Measurements from ENCODE around the gene LRRN4. TPM values are rescaled to one million over a fixed set of nuclear protein-coding genes. Genes with fewer than 3 reads are reported as not detected.

The LRRN4 gene
- total and polyA plus RNA-seq, 2 donors = 0.58 TPM; not detected in 1

- no peaks in the 10 kb centered on the region for H3K4me1 ChIP-seq (ENCODE audit: insufficient read depth)
- no peaks in the 10 kb centered on the region for H3K36me3 ChIP-seq (ENCODE audit: insufficient read depth)
- WGBS = 10% methylated on average over 4 of the region's 4 CpGs
- peak overlapping the region; percentile 97 for H3K4me3 ChIP-seq (ENCODE audit: low read depth, low read length)
- DNase-seq (ENCODE audit: extremely low spot score) = no peak
- no peak overlapping the region for H3K27ac ChIP-seq (ENCODE audit: low read depth)
Observed at GRCh38 chr20:6007094-6007528, 46.7 kb downstream of the LRRN4 start.

DNA sequence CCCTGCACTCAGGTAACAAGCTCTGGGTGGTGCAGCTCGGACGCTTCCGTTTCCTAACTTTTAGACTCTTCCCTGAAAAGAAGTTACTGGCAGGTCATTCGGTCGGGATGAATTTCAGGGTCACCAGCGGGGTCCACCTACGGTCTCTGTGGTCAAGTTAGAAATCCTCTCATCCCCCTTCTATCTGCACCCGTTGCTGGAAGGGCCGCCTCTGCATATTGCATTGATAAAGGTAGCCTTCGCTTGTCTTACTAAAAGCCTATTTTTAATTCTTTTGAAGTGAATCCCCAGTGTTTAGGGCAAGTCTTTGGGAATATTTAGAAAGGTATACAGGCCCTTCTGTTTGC lies 47.3 kb downstream of the LRRN4 start:
- under 1% methylated on average over 10 of the region's 10 CpGs for WGBS
- Histone ChIP-seq H3K27ac (ENCODE audit: low read depth) (no peak overlapping the region), H3K4me1 (ENCODE audit: insufficient read depth) (no peaks in the 10 kb centered on the region), H3K4me3 (ENCODE audit: low read depth, low read length) (peak overlapping the region; percentile 97), H3K36me3 (ENCODE audit: insufficient read depth) (no peaks in the 10 kb centered on the region)
- DNase-seq (ENCODE audit: extremely low spot score) = no peak

DNA sequence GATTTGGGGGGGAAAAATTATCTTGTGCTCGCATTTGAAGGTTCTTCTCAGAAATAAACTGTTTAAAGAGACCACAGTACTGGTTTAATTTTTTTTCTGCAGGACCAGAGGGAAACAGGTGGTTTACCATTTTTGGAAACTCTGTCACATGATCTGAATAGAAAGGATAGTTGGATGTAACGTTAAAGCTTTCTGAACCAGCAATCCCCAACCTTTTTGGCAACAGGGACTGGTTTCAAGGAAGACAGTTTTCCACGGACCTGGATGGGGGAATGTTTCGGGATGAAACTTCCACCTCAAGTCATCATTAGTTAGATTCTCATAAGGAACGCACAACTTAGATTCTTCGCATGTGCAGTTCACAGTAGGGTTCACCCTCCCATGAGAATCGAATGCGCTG lies 53.0 kb downstream of the LRRN4 start:
- Histone ChIP-seq H3K4me3 (ENCODE audit: low read depth, low read length) (no peak overlapping the region), H3K27ac (ENCODE audit: low read depth) (no peak overlapping the region), H3K36me3 (ENCODE audit: insufficient read depth) (no peaks in the 10 kb centered on the region), H3K4me1 (ENCODE audit: insufficient read depth) (no peaks in the 10 kb centered on the region)
- 80% methylated on average over 8 of the region's 8 CpGs for WGBS
- DNase-seq (ENCODE audit: extremely low spot score) = no peak

DNA sequence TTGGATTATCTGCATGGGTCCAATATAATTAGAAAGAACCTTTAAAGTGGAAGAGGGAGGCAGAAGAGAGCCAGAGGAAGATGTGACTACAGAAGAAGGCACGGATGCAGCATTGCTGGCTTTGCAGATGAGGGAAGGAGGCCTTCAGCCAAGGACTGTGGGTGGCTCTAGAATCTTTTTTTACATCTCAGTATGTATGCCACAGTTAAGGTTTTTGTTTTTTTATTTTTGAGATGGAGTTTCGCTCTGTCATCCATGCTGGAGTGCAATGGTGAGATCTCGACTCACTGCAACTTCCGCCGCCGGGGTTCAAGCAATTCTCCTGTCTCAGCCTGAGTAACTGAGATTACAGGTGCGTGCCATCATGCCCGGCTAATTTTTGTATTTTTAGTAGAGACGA lies 54.1 kb downstream of the LRRN4 start:
- H3K4me3 ChIP-seq (ENCODE audit: low read depth, low read length) = no peak overlapping the region
- H3K4me1 ChIP-seq (ENCODE audit: insufficient read depth) = no peaks in the 10 kb centered on the region
- H3K27ac ChIP-seq (ENCODE audit: low read depth) = no peak overlapping the region
- no peak for DNase-seq (ENCODE audit: extremely low spot score)
- 95% methylated on average over 9 of the region's 9 CpGs for WGBS
- H3K36me3 ChIP-seq (ENCODE audit: insufficient read depth) = no peaks in the 10 kb centered on the region

DNA sequence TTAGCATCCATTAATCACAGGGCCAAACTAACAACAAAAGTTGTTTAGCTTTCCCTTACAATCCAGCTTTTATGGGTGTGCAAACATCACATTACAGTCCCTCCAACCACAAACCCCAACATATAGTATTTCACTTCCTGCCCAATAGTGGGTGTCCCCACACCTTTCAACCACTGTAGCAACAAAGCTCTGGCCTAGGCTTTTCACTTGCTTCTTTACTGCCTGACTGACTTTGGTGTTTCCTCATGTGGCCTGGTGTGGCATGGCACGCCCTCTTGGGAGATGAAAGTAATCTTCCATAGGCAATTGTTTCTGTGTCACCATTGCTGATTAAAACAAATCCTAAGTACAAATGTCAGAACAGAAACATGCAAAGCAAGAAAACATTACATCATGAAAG lies 57.1 kb downstream of the LRRN4 start:
- DNase-seq (ENCODE audit: extremely low spot score) = no peak
- 82% methylated on average over 1 of the region's 1 CpG for WGBS
- Histone ChIP-seq H3K27ac (ENCODE audit: low read depth) (no peak overlapping the region), H3K36me3 (ENCODE audit: insufficient read depth) (no peaks in the 10 kb centered on the region), H3K4me1 (ENCODE audit: insufficient read depth) (no peaks in the 10 kb centered on the region), H3K4me3 (ENCODE audit: low read depth, low read length) (no peak overlapping the region)

GRCh38 chr20:5991623-5992441 lies 62.0 kb downstream of the LRRN4 start:
- H3K27ac ChIP-seq (ENCODE audit: low read depth) = no peak overlapping the region
- no peak for DNase-seq (ENCODE audit: extremely low spot score)
- H3K4me3 ChIP-seq (ENCODE audit: low read depth, low read length) = no peak overlapping the region
- H3K4me1 ChIP-seq (ENCODE audit: insufficient read depth) = no peaks in the 10 kb centered on the region
- H3K36me3 ChIP-seq (ENCODE audit: insufficient read depth) = no peaks in the 10 kb centered on the region
- WGBS = 69% methylated on average over 2 of the region's 2 CpGs

DNA sequence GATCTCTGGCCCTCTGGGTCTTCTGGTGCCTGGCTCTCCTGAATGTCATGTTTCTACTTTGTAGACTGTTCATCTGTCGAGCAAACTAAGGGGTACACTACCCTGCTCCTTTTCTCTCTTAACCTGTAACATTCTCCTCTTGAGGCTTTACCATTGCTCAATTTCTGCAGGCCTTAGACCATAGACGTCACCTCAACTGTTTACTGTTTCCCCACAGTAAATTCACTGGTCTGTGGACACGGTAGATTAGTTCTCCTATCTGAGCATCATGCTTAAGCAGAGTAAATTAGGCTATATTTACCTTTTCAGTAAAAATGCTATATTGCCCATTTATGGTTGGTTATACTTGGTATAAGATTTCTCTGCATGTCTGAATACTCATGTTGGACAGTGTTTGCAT lies 62.9 kb downstream of the LRRN4 start:
- no peaks in the 10 kb centered on the region for H3K4me1 ChIP-seq (ENCODE audit: insufficient read depth)
- no peak for DNase-seq (ENCODE audit: extremely low spot score)
- 83% methylated on average over 3 of the region's 3 CpGs for WGBS
- H3K27ac ChIP-seq (ENCODE audit: low read depth) = no peak overlapping the region
- H3K4me3 ChIP-seq (ENCODE audit: low read depth, low read length) = no peak overlapping the region
- H3K36me3 ChIP-seq (ENCODE audit: insufficient read depth) = no peaks in the 10 kb centered on the region

Small RNA genes within 50 kb of the gene (small RNA-seq; reads per million reads assigned to genes)
- not detected for gene RN7SL498P

Other genes starting within 250 kb of the LRRN4 start
- gene CHGB, start 142.6 kb downstream of the LRRN4 start, total RNA-seq = 3.5 TPM
- gene CHGB, start 142.6 kb downstream of the LRRN4 start, polyA plus RNA-seq = 13.1 TPM
- gene TRMT6, start 103.5 kb downstream of the LRRN4 start, total RNA-seq = 5.6 TPM
- 9.3 TPM for gene TRMT6, start 103.5 kb downstream of the LRRN4 start, polyA plus RNA-seq
- gene MCM8, start 103.4 kb downstream of the LRRN4 start, total RNA-seq = 10.7 TPM
- 5.4 TPM for gene MCM8, start 103.4 kb downstream of the LRRN4 start, polyA plus RNA-seq
- gene CRLS1, start 47.9 kb downstream of the LRRN4 start, total RNA-seq = 69.9 TPM
- gene CRLS1, start 47.9 kb downstream of the LRRN4 start, polyA plus RNA-seq = 37.6 TPM
- 11.1 TPM for gene FERMT1, start 69.0 kb upstream of the LRRN4 start, total RNA-seq
- 3.4 TPM for gene FERMT1, start 69.0 kb upstream of the LRRN4 start, polyA plus RNA-seq

Measured in urinary bladder (tissue), 4 donors.